Heart left ventricle (tissue), 16 donors: ENCODE measurements around the gene SORCS2. TPM values are rescaled to one million over a fixed set of nuclear protein-coding genes. Genes with fewer than 3 reads are reported as not detected.
A peak's percentile ranks its signal among the peaks of the same experiment; 100 is the strongest.

Experiments
- ATAC-seq, 4 donors: fragments of 200-7000 bp; cut with Tn5 transposase; one replicate each; pipeline ENCODE4 v1.9.1; 2020 to 2022; ENCODE audit warnings: moderate library complexity in 4 of 4, mild to moderate bottlenecking in 3 of 4, moderate number of reproducible peaks in 1 of 4
- DNase-seq, 5 donors: peaks; one replicate each; pipeline ENCODE4 v3.0.0-alpha.2; 2020
- H3K27ac ChIP-seq, 12 donors: fragments of 200-600 bp; sonication (generic) in 4 of 12; one replicate each; pipeline versions ENCODE4 v1.5.0 to v1.8.0; 2016 to 2022; ENCODE audit warnings: mild to moderate bottlenecking in 2 of 12
- H3K27me3 ChIP-seq, 9 donors: fragments of 200-600 bp; sonication (generic) in 2 of 9; one replicate each; pipeline versions ENCODE4 v1.5.1 to v1.8.0; 2016 to 2022; ENCODE audit warnings: mild to moderate bottlenecking in 3 of 9
- H3K36me3 ChIP-seq, 9 donors: fragments of 200-600 bp; sonication (generic) in 2 of 9; one replicate each; pipeline versions ENCODE4 v1.5.0 to v1.8.0; 2018 to 2022; ENCODE audit warnings: mild to moderate bottlenecking in 2 of 9
- H3K4me1 ChIP-seq, 12 donors: fragments of 200-600 bp; sonication (generic) in 4 of 12; one replicate each; pipeline versions ENCODE4 v1.5.0 to v1.8.0; 2016 to 2022; ENCODE audit warnings: mild to moderate bottlenecking in 3 of 12
- H3K4me3 ChIP-seq, 12 donors: fragments of 200-600 bp; sonication (generic) in 4 of 12; one replicate each; pipeline versions ENCODE4 v1.5.0 to v1.8.0; 2017 to 2022; ENCODE audit warnings: mild to moderate bottlenecking in 9 of 12, moderate library complexity in 4 of 12
- H3K9me3 ChIP-seq, 12 donors: fragments of 200-600 bp; sonication (generic) in 4 of 12; one replicate each; pipeline versions ENCODE4 v1.5.0 to v1.8.0; 2016 to 2022; ENCODE audit warnings: mild to moderate bottlenecking in 1 of 12
- CTCF ChIP-seq, 12 donors: fragments of 200-600 bp; sonication (generic) in 4 of 12; IDR thresholded peaks; one replicate each; pipeline versions ENCODE4 v1.5.0 to v1.8.0; 2018 to 2022; ENCODE audit warnings: antibody characterized with exemption in 12 of 12, mild to moderate bottlenecking in 5 of 12
- POLR2A ChIP-seq, 2 donors: fragments of 450-650 bp; IDR thresholded peaks; one replicate each; pipeline ENCODE4 v1.6.1; 2017; ENCODE audit warnings: antibody characterized with exemption in 2 of 2, mild to moderate bottlenecking in 2 of 2, moderate library complexity in 2 of 2
- WGBS, 4 donors: extraction: QIAGEN DNeasy Blood & Tissue Kit in 2 of 4; methylation state at CpG; one replicate each; pipeline versions ENCODE4 v1.1.5 to v1.1.7; 2013 to 2018; 5-methylcytosine and 5-hydroxymethylcytosine counted together
- intact Hi-C, 10 donors: fragments of 100-400 bp; cut with DNase I; formaldehyde crosslinking; loops; one replicate each; pipeline versions ENCODE4 v1.11.1 to v1.14.2; 2022
- polyA plus RNA-seq, 2 donors: library from polyadenylated mRNA; stranded (reverse); fragments of 200-250 nt; gene quantifications; one replicate each; pipeline ENCODE4 v1.2.3, GENCODE V29; 2013
- total RNA-seq, 9 donors: library from RNA; depleted of rRNA in 2 of 9; stranded (reverse); fragments of >200 nt in 2 of 9; fragmentation: NEBNext Ultra II Directional in 3 of 9; extraction: Animal tissue kit (Norgen Biotek cat#: 25700) in 3 of 9; gene quantifications; one replicate each; pipeline versions ENCODE4 v1.1.0 to v1.2.4, GENCODE V29; 2016 to 2023
- donor health status: ischemic (EF 13 %, LVEDD 7.1; RV severe dilation, severe dysfunction).
- donor health status: healthy with polysubstance abuse.
- donor health status: DM: no; HTN: yes; CAD: no.
- donor health status: DM: no; HTN: no; CAD: no.
- donor health status: ischemic (EF 25% LVEDD 6.9; RV normal size, moderate dysfunction).
- donor health status: ischemic (EF 25% LVEDD 5.7; RV mildly dilated, moderate dysfunction).
- donor health status: healthy.
- donor health status: DM: yes; HTN: yes; CAD: no.
- donor health status: ischemic (EF 35%, LVEDD 5.7; RV mildly dilated, moderate dysfunction).
- donor health status: nonischemic (EF 11% LVEDD 7.7; RV severe dilation, severe dysfunction).
- donor health status: DM: yes; HTN: yes; CAD: no.
- donor health status: PGD.
- donor health status: ischemic (EF 29% LVEDD 5.4; RV normal size, mild dysfunction).
- donor health status: nonischemic (EF 23%, LVEDD 6.1; RV moderate dilation, normal function).

The SORCS2 gene
- total and polyA plus RNA-seq, 11 donors, result 0.28 to 5.5 (median 2.4) TPM

GRCh38 chr4:7256984-7257810 is 64.9 kb downstream of the SORCS2 start:
- intact Hi-C loops, result loop anchor here in 2 of 10 donors (2.0 to 5.0 kb wide), 2 partner anchors 50 to 64 kb away; partner anchors contain the start of gene SORCS2 (in 1 of the 2)
- H3K4me1 ChIP-seq, result peaks cover 0 to 56% (median 14%) of the 10 kb centered on the region in 12 donors
- peak overlapping the region in 5 of 12 donors; percentile 6 to 33 (median 19) for H3K4me3 ChIP-seq
- WGBS, 4 donors, result 27 to 46% (median 31%) methylated on average over 16 to 17 of the region's 17 CpGs
- ATAC-seq (peak; percentile 83 to 91 (median 90)), DNase-seq (peak; percentile 74 to 88 (median 85))
- H3K27ac ChIP-seq, result peak overlapping the region; percentile 27 to 96 (median 76)
- no peaks in the 10 kb centered on the region for H3K9me3 ChIP-seq
- H3K36me3 ChIP-seq, result no peaks in the 10 kb centered on the region
- no peaks in the 10 kb centered on the region for H3K27me3 ChIP-seq
- TF ChIP-seq POLR2A (IDR thresholded peaks at IDR 0.05) (no peak), CTCF (IDR thresholded peaks at IDR 0.05) (no peak)

- ATAC-seq (no peak), DNase-seq (no peak)
- Histone ChIP-seq H3K27me3 (no peaks in the 10 kb centered on the region), H3K36me3 (no peaks in the 10 kb centered on the region), H3K27ac (no peak overlapping the region), H3K9me3 (no peaks in the 10 kb centered on the region), H3K4me1 (peaks cover 0 to 45% (median 12%) of the 10 kb centered on the region in 12 donors), H3K4me3 (no peak overlapping the region)
- no peak for TF ChIP-seq CTCF (IDR thresholded peaks at IDR 0.05)
- no peak for TF ChIP-seq POLR2A (IDR thresholded peaks at IDR 0.05)
- 84 to 94% (median 91%) methylated on average over 7 of the region's 7 CpGs for WGBS, 4 donors
- intact Hi-C loops, result loop anchor here in 1 of 10 donors (5.0 kb wide), 1 partner anchor 52 kb away; no protein-coding TSS in a partner anchor
Measured at GRCh38 chr4:7259039-7259438, 66.7 kb downstream of the SORCS2 start.

GRCh38 chr4:7260569-7260968 is 68.2 kb downstream of the SORCS2 start:
- 87 to 92% (median 90%) methylated on average over 7 of the region's 7 CpGs for WGBS, 4 donors
- Histone ChIP-seq H3K27ac (peak overlapping the region in 7 of 12 donors; percentile 2 to 80 (median 69)), H3K4me3 (no peak overlapping the region), H3K9me3 (no peaks in the 10 kb centered on the region), H3K4me1 (peaks cover 0 to 40% (median 12%) of the 10 kb centered on the region in 12 donors), H3K36me3 (no peaks in the 10 kb centered on the region), H3K27me3 (no peaks in the 10 kb centered on the region)
- ATAC-seq, result no peak
- intact Hi-C loops, result no loop called here
- TF ChIP-seq CTCF (IDR thresholded peaks at IDR 0.05), result no peak
- peak in 1 of 5 donors; percentile 9 for DNase-seq

- ATAC-seq (peak in 3 of 4 donors; percentile 28 to 44 (median 29)), DNase-seq (peak in 2 of 5 donors; percentile 27 to 47)
- Histone ChIP-seq H3K27me3 (no peaks in the 10 kb centered on the region), H3K9me3 (no peaks in the 10 kb centered on the region), H3K4me1 (peaks cover 0 to 36% (median 12%) of the 10 kb centered on the region in 12 donors), H3K36me3 (no peaks in the 10 kb centered on the region), H3K27ac (peak overlapping the region in 9 of 12 donors; percentile 2 to 80 (median 64)), H3K4me3 (no peak overlapping the region)
- intact Hi-C loops, result no loop called here
- 22 to 46% (median 31%) methylated on average over 5 to 8 of the region's 8 CpGs for WGBS, 4 donors
- TF ChIP-seq POLR2A (IDR thresholded peaks at IDR 0.05) (no peak), CTCF (IDR thresholded peaks at IDR 0.05) (no peak)
Measured at GRCh38 chr4:7261087-7261486, 68.7 kb downstream of the SORCS2 start.
